ENCODE results near the gene STK16.

Gene STK16

DNA sequence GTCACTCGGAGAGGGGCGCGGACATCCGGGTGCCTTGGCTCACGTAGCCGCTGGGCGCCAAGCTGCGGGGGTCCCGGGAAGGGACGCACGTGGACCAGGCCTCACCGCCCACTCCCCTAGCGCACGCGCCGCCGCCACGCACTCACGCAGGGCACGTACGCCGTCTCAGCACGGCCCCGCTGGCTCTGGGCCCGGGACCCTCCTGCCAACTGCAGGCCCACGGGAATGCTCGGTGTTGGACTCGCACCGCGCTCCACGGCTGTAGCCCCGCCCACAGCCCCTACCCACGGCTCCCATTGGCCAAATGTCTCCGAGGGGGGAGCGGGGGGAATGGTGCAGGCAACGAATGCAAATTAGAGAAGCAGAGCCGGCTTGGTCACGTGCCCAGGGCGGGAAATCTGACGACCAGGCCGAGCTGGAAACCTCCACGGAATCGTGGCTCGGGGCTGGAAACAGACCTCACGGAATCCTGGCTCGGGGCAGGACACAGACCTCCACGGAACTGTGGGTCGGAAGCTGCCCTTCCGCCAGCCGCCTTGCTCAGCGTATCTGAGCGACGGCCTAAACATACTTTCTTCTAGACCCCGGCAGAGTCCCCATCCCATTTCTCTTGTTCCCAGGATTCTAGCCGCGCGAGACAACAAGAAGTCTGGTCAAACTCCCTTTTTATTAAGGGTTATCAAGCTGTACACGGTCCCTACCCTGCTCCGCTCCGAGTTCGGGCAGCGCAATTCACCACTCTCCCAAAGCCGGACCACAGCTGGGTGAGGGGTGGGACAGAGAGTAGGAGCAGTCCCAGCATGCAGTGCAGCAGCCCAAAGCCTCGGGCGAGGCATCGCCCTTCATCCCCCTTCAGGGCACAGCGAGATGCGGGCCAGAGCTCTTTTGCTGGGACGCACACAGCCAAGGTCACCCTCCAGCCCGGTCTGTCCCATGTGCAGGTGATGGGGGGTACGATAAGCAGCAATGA is 26.3 kb upstream of the STK16 start, which contains the start of gene ABCB6:
TSS of gene ABCB6 (minus strand) at position 227 of the 970 bp plus-strand sequence. CDS start 285 bp downstream, outside the sequence.
- peaks cover 40 to 58% (median 51%) of the 10 kb centered on the region in 10 experiments for H3K4me1 ChIP-seq
- peak within 1 kb of the TSS; percentile 47 to 72 (median 61) for H3K4me3 ChIP-seq
- H3K9me3 ChIP-seq (replicated peaks in 1 of 11): no peaks in the 10 kb centered on the region
- H3K4me2 ChIP-seq: peak within 1 kb of the TSS; percentile 87 to 100 (median 98)
- H3K27ac ChIP-seq: peak within 1 kb of the TSS in 10 of 11 experiments; percentile 57 to 89 (median 74); a peak in 20 of 22 replicates
- TF ChIP-seq Cebpa-rat (IDR thresholded peaks at IDR 0.05): no peak
- H4K20me1 ChIP-seq: peaks cover 4 to 60% (median 31%) of the 10 kb centered on the region in 11 experiments; a peak in 16 of 22 replicates
- H3K9ac ChIP-seq: peak within 1 kb of the TSS; percentile 42 to 89 (median 74); a peak in 21 of 22 replicates
- H3K36me3 ChIP-seq: peaks cover 50 to 74% (median 57%) of the 10 kb centered on the region in 11 experiments
- no peaks in the 10 kb centered on the region for H3K27me3 ChIP-seq

- Histone ChIP-seq H3K4me3 (peak overlapping the region in 3 of 10 experiments; percentile 56 to 65 (median 61); a peak in 4 of 20 replicates), H3K4me2 (peak overlapping the region; percentile 87 to 100 (median 98)), H3K27me3 (no peaks in the 10 kb centered on the region), H3K4me1 (peaks cover 43 to 68% (median 56%) of the 10 kb centered on the region in 10 experiments), H3K36me3 (peaks cover 53 to 74% (median 60%) of the 10 kb centered on the region in 11 experiments), H4K20me1 (peaks cover 5 to 69% (median 34%) of the 10 kb centered on the region in 11 experiments; a peak in 17 of 22 replicates), H3K9me3 (replicated peaks in 1 of 11) (no peaks in the 10 kb centered on the region), H3K9ac (peak overlapping the region in 9 of 11 experiments; percentile 42 to 89 (median 75); a peak in 14 of 22 replicates), H3K27ac (peak overlapping the region in 2 of 11 experiments; percentile 69 to 85; a peak in 2 of 22 replicates)
- no peak for TF ChIP-seq Cebpa-rat (IDR thresholded peaks at IDR 0.05)
Observed at GRCh38 chr2:219219784-219220532, 25.3 kb upstream of the STK16 start.

- Histone ChIP-seq H3K4me1 (peaks cover 48 to 72% (median 64%) of the 10 kb centered on the region in 10 experiments), H3K36me3 (peaks cover 55 to 71% (median 62%) of the 10 kb centered on the region in 11 experiments), H3K4me2 (peak overlapping the region in 3 of 11 experiments; percentile 87 to 99 (median 98); a peak in 3 of 22 replicates), H3K27ac (no peak overlapping the region), H3K27me3 (no peaks in the 10 kb centered on the region), H4K20me1 (peaks cover 12 to 78% (median 42%) of the 10 kb centered on the region in 11 experiments; a peak in 16 of 22 replicates), H3K9me3 (replicated peaks in 1 of 11) (no peaks in the 10 kb centered on the region), H3K4me3 (no peak overlapping the region), H3K9ac (peak overlapping the region in 1 of 11 experiments; percentile 8; a peak in 1 of 22 replicates)
- TF ChIP-seq Cebpa-rat (IDR thresholded peaks at IDR 0.05): no peak
Observed at GRCh38 chr2:219220652-219221402, 24.5 kb upstream of the STK16 start.

GRCh38 chr2:219221957-219222518 is 23.2 kb upstream of the STK16 start:
- H3K27ac ChIP-seq: no peak overlapping the region
- no peak for TF ChIP-seq Cebpa-rat (IDR thresholded peaks at IDR 0.05)
- peaks cover 48 to 72% (median 64%) of the 10 kb centered on the region in 10 experiments for H3K4me1 ChIP-seq
- H3K9ac ChIP-seq: peak overlapping the region in 1 of 11 experiments; percentile 47; a peak in 1 of 22 replicates
- peaks cover 12 to 88% (median 46%) of the 10 kb centered on the region in 11 experiments; a peak in 16 of 22 replicates for H4K20me1 ChIP-seq
- peaks cover 57 to 77% (median 67%) of the 10 kb centered on the region in 11 experiments for H3K36me3 ChIP-seq
- H3K9me3 ChIP-seq (replicated peaks in 1 of 11): no peaks in the 10 kb centered on the region
- H3K4me3 ChIP-seq: no peak overlapping the region
- H3K27me3 ChIP-seq: no peaks in the 10 kb centered on the region
- H3K4me2 ChIP-seq: no peak overlapping the region

- Histone ChIP-seq H3K4me1 (peaks cover 50 to 71% (median 61%) of the 10 kb centered on the region in 10 experiments), H3K9me3 (replicated peaks in 1 of 11) (no peaks in the 10 kb centered on the region), H3K36me3 (peaks cover 57 to 85% (median 70%) of the 10 kb centered on the region in 11 experiments), H3K27me3 (no peaks in the 10 kb centered on the region), H3K4me2 (peak overlapping the region in 4 of 11 experiments; percentile 90 to 99 (median 98); a peak in 1 of 22 replicates), H3K9ac (no peak overlapping the region), H3K4me3 (no peak overlapping the region), H3K27ac (no peak overlapping the region; a peak in 1 of 22 replicates), H4K20me1 (peaks cover 25 to 93% (median 66%) of the 10 kb centered on the region in 11 experiments; a peak in 19 of 22 replicates)
- no peak for TF ChIP-seq Cebpa-rat (IDR thresholded peaks at IDR 0.05)
Observed at GRCh38 chr2:219223831-219224610, 21.3 kb upstream of the STK16 start.

DNA sequence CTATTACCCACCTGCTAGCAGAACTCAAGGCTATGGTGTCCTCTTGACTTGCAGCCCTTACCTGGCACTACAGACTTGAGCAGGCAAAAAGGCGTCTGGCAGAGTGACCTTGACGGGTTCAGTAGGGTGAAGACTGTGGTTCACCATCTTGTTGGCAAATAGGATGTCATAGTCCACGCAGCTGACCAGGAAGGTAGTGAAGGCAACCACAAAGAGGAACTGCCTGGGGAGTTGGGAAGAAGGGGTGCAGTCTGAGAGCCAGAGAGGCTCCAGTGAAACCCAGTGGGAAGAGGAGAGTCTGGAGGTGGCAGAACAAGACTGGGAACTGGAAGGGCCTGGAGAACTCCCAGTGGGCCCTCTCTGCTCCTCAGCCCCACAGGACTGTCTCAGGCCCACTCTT is 19.9 kb upstream of the STK16 start:
- peak overlapping the region in 10 of 11 experiments; percentile 6 to 52 (median 38); a peak in 14 of 22 replicates for H3K9ac ChIP-seq
- H3K4me3 ChIP-seq: peak overlapping the region in 4 of 10 experiments; percentile 0 to 35 (median 12); a peak in 4 of 20 replicates
- peak overlapping the region; percentile 90 to 100 (median 98) for H3K4me2 ChIP-seq
- peak overlapping the region in 10 of 11 experiments; percentile 28 to 70 (median 50); a peak in 18 of 22 replicates for H3K27ac ChIP-seq
- peaks cover 43 to 57% (median 49%) of the 10 kb centered on the region in 10 experiments for H3K4me1 ChIP-seq
- no peaks in the 10 kb centered on the region for H3K27me3 ChIP-seq
- peaks cover 47 to 74% (median 60%) of the 10 kb centered on the region in 11 experiments for H3K36me3 ChIP-seq
- H4K20me1 ChIP-seq: peaks cover 25 to 80% (median 55%) of the 10 kb centered on the region in 11 experiments; a peak in 19 of 22 replicates
- H3K9me3 ChIP-seq (replicated peaks in 1 of 11): no peaks in the 10 kb centered on the region
- no peak for TF ChIP-seq Cebpa-rat (IDR thresholded peaks at IDR 0.05)

All from BLaER1 treated with 17β-estradiol and CSF1 and Interleukin-3, amounts not matched to agents 10 nM and 100 nM (cell line).